Peyer's patch (tissue), 4 donors: Measurements from ENCODE around the gene MAPK1IP1L.

Experiments used
- POLR2A ChIP-seq, 2 donors: fragments of 450-650 bp; IDR thresholded peaks; one replicate each; pipeline ENCODE4 v1.5.1; 2017; ENCODE audit warnings: antibody characterized with exemption in 2 of 2, mild to moderate bottlenecking in 2 of 2, moderate library complexity in 2 of 2
- TF ChIP-seq, protein P1 (sequence below), 6 experiments: fragments of 450-650 bp in 4 of 6; fragments of 200-600 bp in 2 of 6; sonication (generic) in 1 of 6; IDR thresholded peaks; one replicate each; pipeline ENCODE4 v1.5.1; 2017 to 2019; ENCODE audit warnings: antibody characterized with exemption in 6 of 6, mild to moderate bottlenecking in 3 of 6, moderate library complexity in 1 of 6

DNA sequence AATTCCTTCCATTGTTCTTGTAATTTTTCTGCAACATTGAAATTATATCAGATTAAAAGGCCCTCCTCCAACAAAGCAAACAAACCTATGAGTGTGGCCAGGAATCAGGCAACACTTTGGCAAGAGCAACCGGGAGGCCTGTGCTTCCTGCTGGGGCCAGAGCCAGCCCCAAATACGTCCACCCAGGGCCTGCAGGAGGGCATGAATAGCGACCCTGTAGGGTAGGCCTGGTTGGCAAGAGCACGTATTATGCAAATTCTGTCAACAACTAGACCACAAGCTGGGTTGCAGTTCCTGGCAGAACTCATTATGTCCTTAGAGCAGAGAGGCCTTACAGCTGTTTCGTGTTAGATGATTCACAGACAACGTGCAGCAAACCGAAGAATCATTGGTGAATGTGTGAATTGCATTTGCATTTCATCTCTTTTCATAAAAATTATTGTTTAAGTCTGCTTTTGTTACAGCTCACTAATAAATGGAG is 50.7 kb downstream of the MAPK1IP1L start:
- TF ChIP-seq, protein P1, sequence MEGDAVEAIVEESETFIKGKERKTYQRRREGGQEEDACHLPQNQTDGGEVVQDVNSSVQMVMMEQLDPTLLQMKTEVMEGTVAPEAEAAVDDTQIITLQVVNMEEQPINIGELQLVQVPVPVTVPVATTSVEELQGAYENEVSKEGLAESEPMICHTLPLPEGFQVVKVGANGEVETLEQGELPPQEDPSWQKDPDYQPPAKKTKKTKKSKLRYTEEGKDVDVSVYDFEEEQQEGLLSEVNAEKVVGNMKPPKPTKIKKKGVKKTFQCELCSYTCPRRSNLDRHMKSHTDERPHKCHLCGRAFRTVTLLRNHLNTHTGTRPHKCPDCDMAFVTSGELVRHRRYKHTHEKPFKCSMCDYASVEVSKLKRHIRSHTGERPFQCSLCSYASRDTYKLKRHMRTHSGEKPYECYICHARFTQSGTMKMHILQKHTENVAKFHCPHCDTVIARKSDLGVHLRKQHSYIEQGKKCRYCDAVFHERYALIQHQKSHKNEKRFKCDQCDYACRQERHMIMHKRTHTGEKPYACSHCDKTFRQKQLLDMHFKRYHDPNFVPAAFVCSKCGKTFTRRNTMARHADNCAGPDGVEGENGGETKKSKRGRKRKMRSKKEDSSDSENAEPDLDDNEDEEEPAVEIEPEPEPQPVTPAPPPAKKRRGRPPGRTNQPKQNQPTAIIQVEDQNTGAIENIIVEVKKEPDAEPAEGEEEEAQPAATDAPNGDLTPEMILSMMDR (IDR thresholded peaks at IDR 0.05), result no peak
- TF ChIP-seq POLR2A (IDR thresholded peaks at IDR 0.05), result peak in 1 of 2 donors; percentile 47
